Neural cell (in vitro differentiated cells): Measurements from ENCODE around the gene DGLUCY. TPM values are rescaled to one million over a fixed set of nuclear protein-coding genes. Genes with fewer than 3 reads are reported as not detected.

Experiments
- H2AFZ ChIP-seq: fragments of 200-600, 300-800 bp; sonication (generic), shearing (Covaris generic); 2 replicates; pipeline ENCODE4 v1.6.0; 2014; ENCODE audit warnings: low read depth, mild to moderate bottlenecking, antibody characterized with exemption, low read length, moderate library complexity
- H3F3A ChIP-seq: fragments of 200-600 bp; shearing (Covaris generic); 2 replicates; pipeline ENCODE4 v1.6.1; 2016; ENCODE audit warnings: mild to moderate bottlenecking, moderate library complexity, mixed read lengths, antibody characterized with exemption, low read length; ENCODE audit not compliant: insufficient read depth, poor library complexity, severe bottlenecking
- H3K27ac ChIP-seq: fragments of 200-600, 300-800 bp; sonication (generic), shearing (Covaris generic); 2 replicates; pipeline ENCODE4 v1.5.1; 2014; ENCODE audit warnings: mild to moderate bottlenecking, low read length, moderate library complexity
- H3K27me3 ChIP-seq: fragments of 300-800, 200-600 bp; sonication (generic), shearing (Covaris generic); 2 replicates; pipeline ENCODE4 v1.6.0; 2014; ENCODE audit warnings: mild to moderate bottlenecking, low read depth, low read length, moderate library complexity; ENCODE audit not compliant: insufficient read depth
- H3K36me3 ChIP-seq: fragments of 300-800, 200-600 bp; sonication (generic), shearing (Covaris generic); 2 replicates; pipeline ENCODE4 v1.5.1; 2014; ENCODE audit warnings: mild to moderate bottlenecking, antibody characterized with exemption, low read length, moderate library complexity; ENCODE audit not compliant: insufficient read depth
- H3K4me2 ChIP-seq: fragments of 300-800, 200-600 bp; sonication (generic), shearing (Covaris generic); 2 replicates; pipeline ENCODE4 v1.6.0; 2014; ENCODE audit warnings: mild to moderate bottlenecking, low read length
- H3K4me3 ChIP-seq: fragments of 300-800, 200-600 bp; sonication (generic), shearing (Covaris generic); 2 replicates; pipeline ENCODE4 v1.5.1; 2014; ENCODE audit warnings: mild to moderate bottlenecking, low read length, moderate library complexity
- H3K79me2 ChIP-seq: fragments of 200-600 bp; shearing (Covaris generic); replicated peaks from 2 replicates; pipeline ENCODE4 v1.6.0; 2014; ENCODE audit warnings: mild to moderate bottlenecking, low read length, moderate library complexity; ENCODE audit not compliant: insufficient read depth
- H3K9ac ChIP-seq: fragments of 300-800, 200-600 bp; sonication (generic), shearing (Covaris generic); 2 replicates; pipeline ENCODE4 v1.6.1; 2016; ENCODE audit warnings: mild to moderate bottlenecking, low read length, mixed read lengths
- H3K9me2 ChIP-seq: fragments of 200-600 bp; shearing (Covaris generic); 2 replicates; pipeline ENCODE4 v1.6.1; 2016; ENCODE audit warnings: mild to moderate bottlenecking, low read length, mixed read lengths; ENCODE audit not compliant: insufficient read depth
- H3K9me3 ChIP-seq: fragments of 200-600, 300-800 bp; sonication (generic), shearing (Covaris generic); 2 replicates; pipeline ENCODE4 v1.6.1; 2016; ENCODE audit warnings: mild to moderate bottlenecking, mixed run types, low read length, moderate library complexity, mixed read lengths
- H4K20me1 ChIP-seq: fragments of 200-600 bp; shearing (Covaris generic); 2 replicates; pipeline ENCODE4 v1.6.1; 2016; ENCODE audit warnings: mild to moderate bottlenecking, mixed run types; ENCODE audit not compliant: insufficient read depth
- EP300 ChIP-seq: fragments of 450-650 bp; conservative IDR thresholded peaks from 2 replicates; pipeline ENCODE4 v1.6.1; 2014; ENCODE audit warnings: antibody characterized with exemption, mild to moderate bottlenecking, moderate library complexity; ENCODE audit not compliant: poor library complexity, severe bottlenecking
- EZH2 ChIP-seq: fragments of 200-600, 300-800 bp; shearing (Covaris generic), sonication (generic); IDR thresholded peaks from 2 replicates; pipeline ENCODE4 v1.6.1; 2014; ENCODE audit warnings: antibody characterized with exemption, low read length, borderline replicate concordance, mild to moderate bottlenecking; ENCODE audit not compliant: insufficient read depth, poor library complexity, severe bottlenecking
- MXI1 ChIP-seq: fragments of 450-650 bp; conservative IDR thresholded peaks from 2 replicates; pipeline ENCODE4 v1.6.1; 2014; ENCODE audit warnings: antibody characterized with exemption, mild to moderate bottlenecking; ENCODE audit not compliant: poor library complexity, severe bottlenecking
- POLR2AphosphoS5 ChIP-seq: IDR thresholded peaks from 2 replicates; pipeline ENCODE4 v1.6.1; 2012
- RAD21 ChIP-seq: fragments of 450-650 bp; conservative IDR thresholded peaks from 2 replicates; pipeline ENCODE4 v1.6.1; 2014; ENCODE audit warnings: antibody characterized with exemption, mild to moderate bottlenecking, moderate library complexity
- REST ChIP-seq: IDR thresholded peaks from 2 replicates; pipeline ENCODE4 v1.6.1; 2012; ENCODE audit warnings: borderline replicate concordance
- SMC3 ChIP-seq: fragments of 450-650 bp; conservative IDR thresholded peaks from 2 replicates; pipeline ENCODE4 v1.6.1; 2014; ENCODE audit warnings: antibody characterized with exemption, mild to moderate bottlenecking, moderate library complexity; ENCODE audit not compliant: poor library complexity
- TAF1 ChIP-seq: IDR thresholded peaks from 2 replicates; pipeline ENCODE4 v1.6.1; 2012; ENCODE audit warnings: low read depth
- polyA plus RNA-seq: library from polyadenylated mRNA; depleted of rRNA; stranded (reverse); fragments of >200 nt; gene quantifications from 2 replicates; pipeline ENCODE4 v1.2.3, GENCODE V29; 2014
- TF ChIP-seq, protein P1 (sequence below): fragments of 450-650 bp; IDR thresholded peaks from 2 replicates; pipeline ENCODE4 v1.5.1; 2014; ENCODE audit warnings: antibody characterized with exemption, mild to moderate bottlenecking, moderate library complexity; ENCODE audit not compliant: poor library complexity, severe bottlenecking

Gene DGLUCY
- polyA plus RNA-seq, 1 donor from 2014 or later = 30.5 TPM

DNA sequence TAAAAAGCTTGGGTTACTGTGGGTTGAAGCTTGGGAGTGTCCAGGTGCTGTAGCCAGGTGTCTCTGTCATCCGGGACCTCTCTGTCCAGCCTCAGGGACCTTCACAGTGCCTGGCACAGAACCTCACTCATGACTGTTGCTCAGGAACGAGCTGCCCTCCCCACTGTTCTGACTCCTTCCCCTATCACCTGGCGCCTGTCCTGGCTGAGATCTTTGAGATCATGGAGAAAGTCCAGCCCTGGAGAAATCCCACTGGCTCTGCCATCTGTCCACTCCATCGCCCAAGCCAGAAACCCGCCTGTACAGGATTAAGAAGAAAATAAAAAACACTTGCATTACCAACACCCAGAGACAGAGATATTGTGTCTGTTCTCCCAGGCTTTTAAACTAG lies 53.5 kb downstream of the DGLUCY start:
- H3K9ac ChIP-seq = no peak overlapping the region
- no peaks in the 10 kb centered on the region for H4K20me1 ChIP-seq
- H3K36me3 ChIP-seq = no peaks in the 10 kb centered on the region
- no peak for TF ChIP-seq EZH2
- TF ChIP-seq REST = no peak
- no peak for TF ChIP-seq TAF1
- TF ChIP-seq, protein P1, sequence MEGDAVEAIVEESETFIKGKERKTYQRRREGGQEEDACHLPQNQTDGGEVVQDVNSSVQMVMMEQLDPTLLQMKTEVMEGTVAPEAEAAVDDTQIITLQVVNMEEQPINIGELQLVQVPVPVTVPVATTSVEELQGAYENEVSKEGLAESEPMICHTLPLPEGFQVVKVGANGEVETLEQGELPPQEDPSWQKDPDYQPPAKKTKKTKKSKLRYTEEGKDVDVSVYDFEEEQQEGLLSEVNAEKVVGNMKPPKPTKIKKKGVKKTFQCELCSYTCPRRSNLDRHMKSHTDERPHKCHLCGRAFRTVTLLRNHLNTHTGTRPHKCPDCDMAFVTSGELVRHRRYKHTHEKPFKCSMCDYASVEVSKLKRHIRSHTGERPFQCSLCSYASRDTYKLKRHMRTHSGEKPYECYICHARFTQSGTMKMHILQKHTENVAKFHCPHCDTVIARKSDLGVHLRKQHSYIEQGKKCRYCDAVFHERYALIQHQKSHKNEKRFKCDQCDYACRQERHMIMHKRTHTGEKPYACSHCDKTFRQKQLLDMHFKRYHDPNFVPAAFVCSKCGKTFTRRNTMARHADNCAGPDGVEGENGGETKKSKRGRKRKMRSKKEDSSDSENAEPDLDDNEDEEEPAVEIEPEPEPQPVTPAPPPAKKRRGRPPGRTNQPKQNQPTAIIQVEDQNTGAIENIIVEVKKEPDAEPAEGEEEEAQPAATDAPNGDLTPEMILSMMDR = no peak
- H3K79me2 ChIP-seq = no peaks in the 10 kb centered on the region
- no peaks in the 10 kb centered on the region for H3F3A ChIP-seq
- H3K4me2 ChIP-seq = no peak overlapping the region
- H3K27me3 ChIP-seq = no peaks in the 10 kb centered on the region
- no peak overlapping the region for H3K27ac ChIP-seq
- H3K9me2 ChIP-seq = no peaks in the 10 kb centered on the region
- H3K9me3 ChIP-seq = no peaks in the 10 kb centered on the region
- H2AFZ ChIP-seq = no peak overlapping the region
- no peak overlapping the region for H3K4me3 ChIP-seq

DNA sequence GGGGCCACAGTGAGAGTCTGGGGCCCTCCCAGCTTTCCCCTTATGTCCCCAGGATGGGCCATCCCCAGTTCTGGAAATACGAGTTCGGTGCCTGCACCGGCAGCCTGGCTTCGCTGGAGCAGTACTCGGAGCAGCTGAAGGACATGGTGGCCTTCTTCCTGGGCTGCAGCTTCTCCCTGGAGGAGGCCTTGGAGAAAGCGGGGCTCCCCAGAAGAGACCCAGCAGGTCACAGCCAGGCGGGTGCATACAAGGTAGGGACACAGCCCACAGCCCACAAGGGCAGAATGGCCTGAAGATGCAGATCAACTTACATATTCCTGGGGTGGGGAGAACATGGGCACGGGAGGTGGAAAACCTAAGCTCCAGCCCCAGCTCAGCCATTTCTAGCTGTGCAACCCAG lies 56.1 kb downstream of the DGLUCY start:
- Histone ChIP-seq H3F3A (no peaks in the 10 kb centered on the region), H3K9ac (no peak overlapping the region), H3K4me2 (no peak overlapping the region), H3K36me3 (no peaks in the 10 kb centered on the region), H3K4me3 (no peak overlapping the region), H3K27ac (no peak overlapping the region), H3K9me3 (no peaks in the 10 kb centered on the region), H4K20me1 (no peaks in the 10 kb centered on the region), H3K9me2 (no peaks in the 10 kb centered on the region), H2AFZ (no peak overlapping the region), H3K27me3 (no peaks in the 10 kb centered on the region), H3K79me2 (no peaks in the 10 kb centered on the region)
- TF ChIP-seq, protein P1 = no peak
- TF ChIP-seq POLR2AphosphoS5 (no peak), TAF1 (no peak), EZH2 (no peak), REST (no peak), EP300 (no peak), MXI1 (no peak), RAD21 (no peak), SMC3 (no peak)
